Measurements from ENCODE around the gene SLC16A8.

SLC16A8 gene

DNA sequence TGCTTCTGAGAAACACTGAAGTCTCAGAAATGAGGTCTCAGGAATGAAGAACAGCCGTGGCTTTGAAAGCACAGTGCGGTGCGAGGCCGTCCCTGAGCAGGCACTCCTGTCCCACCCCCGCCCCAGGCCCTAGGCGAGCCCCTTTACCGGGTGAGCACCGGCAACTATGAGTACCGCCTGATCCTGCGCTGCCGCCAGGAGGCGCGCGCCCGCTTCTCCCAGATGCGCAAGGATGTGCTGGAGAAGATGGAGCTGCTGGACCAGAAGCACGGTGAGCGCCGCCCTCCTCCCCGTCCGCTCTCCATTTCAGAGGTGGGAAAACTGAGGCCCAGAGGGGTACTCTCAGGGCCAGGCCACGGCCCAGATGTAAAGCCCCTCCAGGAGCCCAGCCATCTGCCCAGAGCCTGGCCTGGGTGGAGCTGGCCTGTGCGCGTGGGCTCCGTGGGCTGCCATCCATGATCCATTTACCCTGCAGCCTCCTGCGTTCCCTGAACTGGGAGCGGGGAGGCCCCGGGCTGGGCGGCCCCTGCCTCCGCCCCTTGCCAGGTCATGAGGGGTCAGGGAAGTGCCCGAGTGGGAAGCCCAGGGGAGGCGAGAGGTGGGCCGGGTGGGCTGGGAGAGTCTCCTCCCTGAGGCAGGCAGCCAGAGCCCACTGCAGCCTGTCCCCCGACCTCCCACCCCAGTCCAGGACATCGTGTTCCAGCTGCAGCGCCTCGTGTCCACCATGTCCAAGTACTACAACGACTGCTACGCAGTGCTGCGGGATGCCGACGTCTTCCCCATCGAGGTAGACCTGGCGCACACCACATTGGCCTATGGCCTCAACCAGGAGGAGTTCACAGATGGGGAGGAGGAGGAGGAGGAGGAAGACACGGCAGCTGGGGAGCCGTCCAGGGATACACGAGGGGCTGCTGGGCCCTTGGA is 9.5 kb downstream of the SLC16A8 start:
- Histone ChIP-seq H3K9ac (ENCODE audit: insufficient read length, low read depth) (no peak overlapping the region), H3K36me3 (ENCODE audit: insufficient read depth, insufficient read length, low read length) (peaks cover 29% of the 10 kb centered on the region), H3K4me1 (ENCODE audit: insufficient read depth, insufficient read length) (peaks cover 10% of the 10 kb centered on the region), H3K4me3 (ENCODE audit: insufficient read length, low read depth) (no peak overlapping the region), H3K9me3 (ENCODE audit: insufficient read depth, low read length) (no peaks in the 10 kb centered on the region), H3K27me3 (ENCODE audit: insufficient read depth, insufficient read length) (no peaks in the 10 kb centered on the region)
- no peak for TF ChIP-seq SUZ12 (IDR thresholded peaks at IDR 0.05; ENCODE audit: extremely low read depth, insufficient read depth, insufficient read length)
- no peak for TF ChIP-seq YY1 (IDR thresholded peaks at IDR 0.05; ENCODE audit: insufficient read depth, insufficient read length)
- no peak for TF ChIP-seq ZNF274 (IDR thresholded peaks at IDR 0.05; ENCODE audit: low read depth, low read length)
- no peak for DNase-seq (ENCODE audit: low read depth, low spot score)

DNA sequence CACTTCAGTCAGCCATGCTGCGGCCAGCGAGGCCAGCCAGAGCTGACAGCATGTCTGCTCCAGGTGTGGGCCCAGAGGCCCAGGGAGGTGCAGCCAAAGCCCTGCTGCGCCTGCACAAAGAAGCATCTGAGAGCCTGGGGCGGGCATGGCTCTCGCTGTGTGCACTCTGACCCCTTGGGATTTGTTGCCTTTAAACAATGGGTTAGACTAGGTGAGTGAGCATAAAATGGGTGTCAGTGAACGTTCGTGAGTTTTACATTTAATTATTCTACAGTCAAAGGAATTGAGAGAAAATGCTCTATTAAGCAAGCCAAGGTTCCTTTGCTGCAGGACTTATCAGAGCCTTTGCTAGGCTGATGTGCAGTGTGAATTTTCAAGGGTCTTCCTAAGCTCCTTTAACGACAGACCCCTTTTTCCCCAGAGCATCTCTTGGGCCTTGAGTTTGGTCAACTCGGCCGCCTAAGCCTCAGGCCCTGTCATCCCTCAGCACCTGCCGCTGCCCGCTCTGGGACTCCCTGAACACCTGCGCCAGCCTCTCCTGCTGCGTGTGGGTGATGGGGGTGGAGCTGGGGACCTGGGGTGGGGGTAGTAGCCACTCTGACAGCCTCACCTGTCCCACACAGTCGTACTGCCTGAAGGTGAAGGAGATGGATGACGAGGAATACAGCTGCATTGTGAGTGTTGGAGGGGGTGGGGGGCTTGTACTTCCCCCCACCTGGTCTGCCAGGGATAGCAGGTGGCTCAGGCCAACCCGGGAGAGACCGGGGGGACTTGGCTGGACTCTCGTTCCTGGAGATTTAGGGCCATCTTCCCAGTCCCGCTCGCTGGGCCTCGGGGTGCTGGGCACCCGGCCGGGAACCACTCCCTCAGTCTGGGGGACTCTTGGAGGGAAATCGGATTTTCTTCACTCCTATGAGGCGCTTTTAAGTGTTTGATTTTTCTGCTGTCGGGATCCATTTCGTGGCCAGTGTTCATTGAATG is 10.5 kb downstream of the SLC16A8 start:
- H3K9ac ChIP-seq (ENCODE audit: insufficient read length, low read depth), result no peak overlapping the region
- no peak for DNase-seq (ENCODE audit: low read depth, low spot score)
- H3K27me3 ChIP-seq (ENCODE audit: insufficient read depth, insufficient read length), result no peaks in the 10 kb centered on the region
- TF ChIP-seq YY1 (IDR thresholded peaks at IDR 0.05; ENCODE audit: insufficient read depth, insufficient read length) (no peak), ZNF274 (IDR thresholded peaks at IDR 0.05; ENCODE audit: low read depth, low read length) (no peak), SUZ12 (IDR thresholded peaks at IDR 0.05; ENCODE audit: extremely low read depth, insufficient read depth, insufficient read length) (no peak)
- H3K36me3 ChIP-seq (ENCODE audit: insufficient read depth, insufficient read length, low read length), result peaks cover 29% of the 10 kb centered on the region
- no peaks in the 10 kb centered on the region for H3K9me3 ChIP-seq (ENCODE audit: insufficient read depth, low read length)
- H3K4me1 ChIP-seq (ENCODE audit: insufficient read depth, insufficient read length), result peaks cover 10% of the 10 kb centered on the region
- H3K4me3 ChIP-seq (ENCODE audit: insufficient read length, low read depth), result no peak overlapping the region

DNA sequence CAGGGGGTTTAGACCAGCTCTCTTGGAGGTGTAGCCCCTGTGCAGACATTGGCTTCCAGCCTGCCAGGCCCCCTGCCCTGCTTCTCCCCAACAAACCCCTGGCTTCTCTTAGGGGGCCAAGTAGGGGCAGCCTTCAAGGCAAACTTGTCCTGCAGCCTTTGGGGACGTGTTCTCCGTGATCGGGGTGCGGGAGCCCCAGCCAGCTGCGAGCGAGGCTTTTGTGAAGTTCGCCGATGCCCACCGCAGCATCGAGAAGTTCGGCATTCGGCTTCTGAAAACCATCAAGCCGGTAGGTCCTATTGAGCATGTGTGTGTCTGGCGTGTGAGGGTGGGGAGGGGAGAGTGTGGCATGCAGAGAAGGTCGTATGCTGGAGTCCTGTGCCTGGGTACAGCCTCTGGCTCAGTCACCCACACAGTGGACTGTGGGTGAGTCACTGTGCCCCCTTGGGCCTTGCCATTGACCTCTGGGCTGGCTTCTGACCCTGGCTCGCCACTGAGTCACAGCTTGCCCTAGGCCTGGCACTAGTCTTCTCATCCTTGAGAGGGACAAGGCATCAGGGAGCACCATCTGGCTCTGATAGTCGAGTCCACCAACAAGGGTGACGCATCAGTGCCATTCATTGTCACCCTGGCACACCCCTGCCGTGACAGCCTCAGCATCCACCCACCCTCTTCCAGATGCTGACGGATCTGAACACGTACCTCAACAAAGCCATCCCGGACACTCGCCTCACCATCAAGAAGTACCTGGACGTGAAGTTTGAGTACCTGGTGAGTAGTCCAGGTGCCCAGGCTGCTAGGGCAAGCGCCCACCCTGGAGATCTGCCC is 11.4 kb downstream of the SLC16A8 start:
- no peak overlapping the region for H3K9ac ChIP-seq (ENCODE audit: insufficient read length, low read depth)
- TF ChIP-seq YY1 (IDR thresholded peaks at IDR 0.05; ENCODE audit: insufficient read depth, insufficient read length), result no peak
- no peak for TF ChIP-seq ZNF274 (IDR thresholded peaks at IDR 0.05; ENCODE audit: low read depth, low read length)
- TF ChIP-seq SUZ12 (IDR thresholded peaks at IDR 0.05; ENCODE audit: extremely low read depth, insufficient read depth, insufficient read length), result no peak
- H3K9me3 ChIP-seq (ENCODE audit: insufficient read depth, low read length), result no peaks in the 10 kb centered on the region
- no peak overlapping the region for H3K4me3 ChIP-seq (ENCODE audit: insufficient read length, low read depth)
- no peaks in the 10 kb centered on the region for H3K27me3 ChIP-seq (ENCODE audit: insufficient read depth, insufficient read length)
- peaks cover 31% of the 10 kb centered on the region for H3K36me3 ChIP-seq (ENCODE audit: insufficient read depth, insufficient read length, low read length)
- no peak for DNase-seq (ENCODE audit: low read depth, low spot score)
- H3K4me1 ChIP-seq (ENCODE audit: insufficient read depth, insufficient read length), result peaks cover 10% of the 10 kb centered on the region

DNA sequence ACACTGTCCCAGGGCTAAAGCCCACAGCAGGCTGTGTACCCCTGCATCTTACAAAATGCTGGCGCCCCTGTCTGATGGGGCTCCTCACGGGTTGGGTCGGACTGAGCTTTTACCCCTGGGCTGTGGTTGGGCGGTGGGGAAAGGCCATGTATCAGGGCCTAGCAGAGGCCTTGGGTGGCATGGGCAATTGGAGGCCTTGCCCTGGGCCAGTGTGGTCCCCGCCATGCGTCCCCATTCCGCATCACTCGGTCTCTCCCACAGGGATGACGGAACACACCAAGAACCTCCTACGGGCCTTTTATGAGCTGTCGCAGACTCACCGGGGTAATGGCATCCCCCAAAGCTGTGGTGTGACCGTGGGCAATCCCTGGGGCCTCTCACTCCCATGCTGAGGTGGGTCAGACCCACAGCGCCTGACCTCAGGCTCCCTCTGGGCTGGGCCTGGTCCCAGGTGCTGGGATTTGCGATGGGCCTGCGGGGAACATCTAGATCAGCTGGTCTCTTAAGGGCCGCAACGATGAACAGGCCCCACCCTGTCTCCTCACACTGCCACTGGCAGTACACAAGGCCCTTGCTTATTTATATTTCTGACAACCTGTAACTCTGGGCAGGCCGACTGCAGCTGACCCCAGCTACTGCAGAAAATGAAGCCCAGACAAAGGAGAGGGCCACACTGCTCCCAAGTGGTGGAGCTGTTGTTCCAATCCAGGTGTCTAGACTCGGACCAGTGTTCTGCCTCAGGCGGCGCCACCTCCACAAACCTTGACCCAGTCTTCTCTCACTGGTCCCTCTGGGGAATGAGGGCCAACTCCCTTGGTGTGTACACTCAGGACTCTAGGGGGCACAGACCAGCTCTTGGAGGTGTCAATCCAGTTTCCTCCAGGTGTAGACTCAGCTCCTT is 12.3 kb downstream of the SLC16A8 start:
- Histone ChIP-seq H3K9ac (ENCODE audit: insufficient read length, low read depth) (no peak overlapping the region), H3K27me3 (ENCODE audit: insufficient read depth, insufficient read length) (no peaks in the 10 kb centered on the region), H3K36me3 (ENCODE audit: insufficient read depth, insufficient read length, low read length) (peaks cover 32% of the 10 kb centered on the region), H3K9me3 (ENCODE audit: insufficient read depth, low read length) (no peaks in the 10 kb centered on the region), H3K4me3 (ENCODE audit: insufficient read length, low read depth) (no peak overlapping the region), H3K4me1 (ENCODE audit: insufficient read depth, insufficient read length) (peaks cover 8% of the 10 kb centered on the region)
- TF ChIP-seq SUZ12 (IDR thresholded peaks at IDR 0.05; ENCODE audit: extremely low read depth, insufficient read depth, insufficient read length), result no peak
- no peak for TF ChIP-seq YY1 (IDR thresholded peaks at IDR 0.05; ENCODE audit: insufficient read depth, insufficient read length)
- no peak for TF ChIP-seq ZNF274 (IDR thresholded peaks at IDR 0.05; ENCODE audit: low read depth, low read length)
- no peak for DNase-seq (ENCODE audit: low read depth, low spot score)

DNA sequence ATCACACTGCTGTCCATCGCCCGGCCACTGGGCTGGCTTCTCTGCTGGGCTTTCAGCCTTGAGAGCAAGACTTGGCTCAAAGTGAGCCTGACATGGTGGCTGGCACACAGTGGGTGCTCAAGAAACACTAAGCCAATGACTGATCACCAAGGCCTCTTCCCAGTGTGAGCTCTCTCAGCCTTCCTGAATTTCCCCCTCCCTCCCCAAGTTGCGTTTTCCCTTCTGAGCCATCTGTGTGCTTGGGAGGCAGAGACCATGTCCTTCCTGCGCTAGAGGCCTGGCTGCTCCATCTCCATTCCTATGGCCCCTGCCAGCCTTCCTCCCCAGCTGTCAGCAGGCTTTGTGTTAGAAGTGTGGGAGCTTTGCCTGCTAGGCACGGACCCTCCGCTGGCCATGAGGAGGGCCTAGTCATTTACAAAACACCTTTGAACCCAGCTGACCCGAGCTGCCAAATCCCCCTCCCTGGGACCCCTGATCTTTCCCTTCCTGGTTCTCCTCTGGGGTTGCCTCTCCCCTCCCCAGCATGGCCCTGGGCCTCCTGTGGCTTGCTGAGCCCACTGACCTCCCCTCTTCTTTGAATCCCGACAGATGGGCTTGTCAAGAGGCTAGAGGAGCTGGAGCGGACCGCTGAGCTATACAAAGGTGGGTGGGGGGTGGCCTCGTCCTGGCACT is 13.6 kb downstream of the SLC16A8 start:
- Histone ChIP-seq H3K4me1 (ENCODE audit: insufficient read depth, insufficient read length) (peaks cover 6% of the 10 kb centered on the region), H3K9ac (ENCODE audit: insufficient read length, low read depth) (no peak overlapping the region), H3K4me3 (ENCODE audit: insufficient read length, low read depth) (no peak overlapping the region), H3K9me3 (ENCODE audit: insufficient read depth, low read length) (no peaks in the 10 kb centered on the region), H3K36me3 (ENCODE audit: insufficient read depth, insufficient read length, low read length) (peaks cover 44% of the 10 kb centered on the region), H3K27me3 (ENCODE audit: insufficient read depth, insufficient read length) (no peaks in the 10 kb centered on the region)
- TF ChIP-seq ZNF274 (IDR thresholded peaks at IDR 0.05; ENCODE audit: low read depth, low read length), result no peak
- TF ChIP-seq YY1 (IDR thresholded peaks at IDR 0.05; ENCODE audit: insufficient read depth, insufficient read length), result no peak
- no peak for TF ChIP-seq SUZ12 (IDR thresholded peaks at IDR 0.05; ENCODE audit: extremely low read depth, insufficient read depth, insufficient read length)
- DNase-seq (ENCODE audit: low read depth, low spot score), result no peak
